Measurements from ENCODE around the gene MLXIPL.

Gene MLXIPL

DNA sequence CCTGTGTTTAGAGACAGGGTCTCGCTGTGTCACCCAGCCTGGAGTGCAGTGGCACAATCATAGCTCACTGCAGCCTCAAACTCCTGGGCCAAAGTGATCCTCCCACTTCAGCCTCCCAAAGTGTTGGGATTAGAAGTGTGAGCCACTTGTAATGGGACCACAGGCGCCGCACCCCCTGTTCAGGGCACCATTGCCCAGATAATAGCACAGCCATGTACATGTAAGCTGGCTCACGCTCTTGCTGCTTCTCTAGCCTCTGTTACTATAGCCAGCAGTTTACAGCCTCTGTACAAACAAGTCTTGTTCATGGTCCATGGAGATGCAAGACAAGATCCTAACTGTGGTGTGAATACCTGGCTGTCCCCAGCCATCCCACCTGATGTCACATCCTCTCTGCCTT is 4.2 kb upstream of the MLXIPL start:
- DNase-seq (ENCODE audit: low read depth): no peak
- TF ChIP-seq, protein P1, sequence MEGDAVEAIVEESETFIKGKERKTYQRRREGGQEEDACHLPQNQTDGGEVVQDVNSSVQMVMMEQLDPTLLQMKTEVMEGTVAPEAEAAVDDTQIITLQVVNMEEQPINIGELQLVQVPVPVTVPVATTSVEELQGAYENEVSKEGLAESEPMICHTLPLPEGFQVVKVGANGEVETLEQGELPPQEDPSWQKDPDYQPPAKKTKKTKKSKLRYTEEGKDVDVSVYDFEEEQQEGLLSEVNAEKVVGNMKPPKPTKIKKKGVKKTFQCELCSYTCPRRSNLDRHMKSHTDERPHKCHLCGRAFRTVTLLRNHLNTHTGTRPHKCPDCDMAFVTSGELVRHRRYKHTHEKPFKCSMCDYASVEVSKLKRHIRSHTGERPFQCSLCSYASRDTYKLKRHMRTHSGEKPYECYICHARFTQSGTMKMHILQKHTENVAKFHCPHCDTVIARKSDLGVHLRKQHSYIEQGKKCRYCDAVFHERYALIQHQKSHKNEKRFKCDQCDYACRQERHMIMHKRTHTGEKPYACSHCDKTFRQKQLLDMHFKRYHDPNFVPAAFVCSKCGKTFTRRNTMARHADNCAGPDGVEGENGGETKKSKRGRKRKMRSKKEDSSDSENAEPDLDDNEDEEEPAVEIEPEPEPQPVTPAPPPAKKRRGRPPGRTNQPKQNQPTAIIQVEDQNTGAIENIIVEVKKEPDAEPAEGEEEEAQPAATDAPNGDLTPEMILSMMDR (IDR thresholded peaks at IDR 0.05; ENCODE audit: low read length, missing control alignments): no peak
- no peak overlapping the region for H3K4me3 ChIP-seq (replicated peaks; ENCODE audit: low read depth, low read length)

DNA sequence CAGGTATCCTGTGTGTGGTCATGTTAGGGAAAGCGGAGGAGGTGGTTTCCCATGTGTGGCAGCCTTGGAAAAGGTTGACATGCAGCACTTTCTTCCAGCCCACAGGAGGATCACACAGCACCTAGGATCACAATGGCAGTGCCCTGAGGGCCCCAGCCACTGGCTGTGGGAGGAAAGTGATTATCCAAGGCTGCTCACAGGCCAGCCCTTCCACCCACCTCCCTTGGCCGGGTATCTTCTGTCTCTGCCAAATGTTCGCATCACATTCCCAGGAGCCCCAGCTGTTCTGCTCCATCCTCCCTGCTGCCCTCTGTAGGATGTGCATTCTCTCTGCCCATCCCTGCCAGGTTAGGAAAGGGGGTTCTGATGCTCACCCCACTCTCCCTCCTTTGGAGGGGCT is 2.5 kb upstream of the MLXIPL start:
- DNase-seq (ENCODE audit: low read depth): peak; percentile 17
- H3K4me3 ChIP-seq (replicated peaks; ENCODE audit: low read depth, low read length): no peak overlapping the region

DNA sequence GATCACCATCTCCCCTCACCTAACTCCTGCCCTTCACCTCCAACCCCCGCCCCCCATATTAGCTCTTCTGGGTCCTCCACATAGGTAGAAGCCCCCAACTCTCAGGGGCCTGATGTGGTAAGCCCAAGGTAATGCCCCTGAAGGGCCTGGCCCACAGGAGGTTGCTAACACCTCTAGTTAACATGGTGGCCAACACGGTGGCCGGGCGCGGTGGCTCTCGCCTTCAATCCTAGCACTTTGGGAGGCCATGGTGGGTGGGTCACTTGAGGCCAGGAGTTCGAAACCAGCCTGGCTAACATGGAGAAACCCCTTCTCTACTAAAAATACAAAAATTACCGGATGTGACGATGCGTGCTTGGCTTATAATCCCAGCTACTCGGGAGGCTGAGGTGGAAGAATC is 954 bp upstream of the MLXIPL start:
- TF ChIP-seq, protein P1 (IDR thresholded peaks at IDR 0.05; ENCODE audit: low read length, missing control alignments): no peak
- DNase-seq (ENCODE audit: low read depth): no peak

More for the DNA sequence above, 2.5 kb upstream of the MLXIPL start:
- TF ChIP-seq, protein P1 (IDR thresholded peaks at IDR 0.05; ENCODE audit: low read length, missing control alignments): peak; percentile 17

DNA sequence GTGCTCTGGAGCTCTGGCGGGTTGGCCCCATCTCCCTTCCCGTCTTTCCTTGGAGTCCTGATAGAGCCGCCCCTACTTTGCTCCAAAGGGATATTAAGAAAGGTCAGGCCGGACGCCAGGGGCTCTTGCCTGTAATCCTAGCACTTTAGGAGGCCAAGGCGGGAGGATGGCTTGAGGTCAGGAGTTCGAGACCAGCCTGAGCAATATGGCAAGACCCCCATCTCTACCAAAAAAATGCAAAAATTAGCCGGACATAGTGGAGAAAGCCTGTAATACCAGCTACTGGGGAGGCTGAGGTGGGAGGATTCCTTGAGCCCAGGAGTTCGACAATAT is 313 bp upstream of the MLXIPL start:
- no peak overlapping the region for H3K4me3 ChIP-seq (replicated peaks; ENCODE audit: low read depth, low read length)
- no peak for DNase-seq (ENCODE audit: low read depth)
- TF ChIP-seq, protein P1 (IDR thresholded peaks at IDR 0.05; ENCODE audit: low read length, missing control alignments): no peak

More for the DNA sequence above, 954 bp upstream of the MLXIPL start:
- no peak overlapping the region for H3K4me3 ChIP-seq (replicated peaks; ENCODE audit: low read depth, low read length)

DNA sequence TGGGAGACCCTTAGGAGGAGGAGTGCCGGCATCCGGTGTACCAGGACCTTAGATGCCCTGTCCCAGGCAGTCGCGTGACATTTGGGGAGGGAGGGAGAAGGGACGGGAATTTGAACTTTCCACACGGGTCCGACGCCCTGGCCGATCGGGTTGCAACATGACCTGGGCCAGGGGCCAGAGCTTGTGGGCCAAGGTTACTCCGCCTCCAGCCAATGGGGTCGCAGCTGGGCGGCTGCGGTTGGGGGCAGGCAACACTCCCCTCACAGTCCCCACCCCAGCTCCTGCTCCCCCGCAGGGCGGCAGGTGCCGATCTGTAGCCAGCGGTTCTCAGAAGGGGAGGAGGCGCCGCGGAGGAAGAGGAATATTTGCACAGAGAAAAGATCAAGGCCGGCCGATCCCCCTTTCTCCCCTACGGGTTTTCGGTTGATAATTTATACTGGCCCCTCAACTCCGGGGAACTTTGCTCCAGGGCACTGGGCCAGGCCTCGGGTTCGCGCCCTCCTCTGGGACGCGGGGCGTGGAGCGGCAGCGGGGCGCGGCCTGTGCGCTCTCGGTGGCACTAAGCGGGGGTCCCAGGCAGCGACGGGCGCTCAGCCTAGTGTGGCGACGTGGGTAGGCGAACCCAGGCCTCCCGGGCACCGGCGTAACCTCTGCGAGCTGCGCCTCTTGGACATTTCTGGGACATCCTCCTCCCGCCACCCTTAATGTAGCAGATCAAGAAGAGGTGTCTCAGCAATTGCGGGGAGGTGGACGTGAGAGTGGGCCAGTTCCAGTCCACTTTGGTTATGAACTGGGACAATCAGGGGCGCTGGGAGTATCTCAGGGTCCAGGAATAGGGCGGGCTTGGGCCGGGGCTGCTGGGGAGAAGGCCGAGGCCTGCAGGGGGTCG is 1.2 kb downstream of the MLXIPL start:
- TF ChIP-seq, protein P1 (IDR thresholded peaks at IDR 0.05; ENCODE audit: low read length, missing control alignments): no peak
- peak; percentile 23 for DNase-seq (ENCODE audit: low read depth)
- no peak overlapping the region for H3K4me3 ChIP-seq (replicated peaks; ENCODE audit: low read depth, low read length)

DNA sequence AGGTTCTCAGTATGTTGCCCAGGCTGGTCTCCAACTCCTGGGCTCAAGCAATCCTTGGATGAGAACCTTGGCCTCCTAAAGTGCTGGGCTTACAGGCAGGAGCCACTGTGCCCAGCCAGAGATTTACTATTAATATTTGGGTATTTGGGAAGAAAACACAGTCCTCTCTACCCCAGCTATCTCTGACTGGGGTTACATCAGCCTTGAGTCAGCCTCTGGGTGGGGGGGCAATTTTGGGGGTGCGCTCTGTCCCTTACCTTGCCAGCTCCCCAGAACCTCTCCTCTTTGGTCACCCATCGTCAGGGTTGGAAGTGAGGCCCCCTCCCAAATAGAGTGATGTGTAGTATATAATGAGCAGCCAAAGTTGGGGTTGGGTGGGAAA is 1.8 kb downstream of the MLXIPL start:
- TF ChIP-seq, protein P1 (IDR thresholded peaks at IDR 0.05; ENCODE audit: low read length, missing control alignments): no peak
- no peak for DNase-seq (ENCODE audit: low read depth)
- no peak overlapping the region for H3K4me3 ChIP-seq (replicated peaks; ENCODE audit: low read depth, low read length)

Data from fibroblast of pulmonary artery (primary cell).